H1 (cell line): ENCODE measurements around the gene AVP.

Experiments used
- EZH2 ChIP-seq: fragments of 200-600 bp; sonication (generic); IDR thresholded peaks from 2 replicates; pipeline ENCODE4 v1.7.1; 2012; ENCODE audit warnings: low read depth, mild to moderate bottlenecking, moderate library complexity, low read length, inconsistent platforms; ENCODE audit not compliant: severe bottlenecking
- JUN ChIP-seq: IDR thresholded peaks from 2 replicates; pipeline ENCODE4 v1.6.1; 2011; ENCODE audit warnings: low read depth, mild to moderate bottlenecking, improper control_type of control experiment, low read length
- POLR2A ChIP-seq, 2 experiments: IDR thresholded peaks; 1 replicate in 1 of 2; 2 replicates in 1 of 2; pipeline ENCODE4 v1.6.1; 2011; ENCODE audit warnings: low read depth in 2 of 2, low read length in 2 of 2, mild to moderate bottlenecking in 2 of 2; ENCODE audit errors: control extremely low read depth in 1 of 2
- POLR2AphosphoS5 ChIP-seq: IDR thresholded peaks from 2 replicates; pipeline ENCODE4 v1.6.1; 2011; ENCODE audit warnings: low read depth, low read length
- RAD21 ChIP-seq, 2 experiments: IDR thresholded peaks in 1 of 2; conservative IDR thresholded peaks in 1 of 2; 2 replicates each; pipeline ENCODE4 v1.6.1; 2011; ENCODE audit warnings: low read depth in 2 of 2, low read length in 2 of 2, improper control_type of control experiment in 1 of 2, inconsistent platforms in 1 of 2, mild to moderate bottlenecking in 1 of 2, moderate library complexity in 1 of 2
- SP1 ChIP-seq: IDR thresholded peaks from 2 replicates; pipeline ENCODE4 v1.6.1; 2011; ENCODE audit warnings: low read depth, low read length
- ZNF274 ChIP-seq: IDR thresholded peaks from 2 replicates; pipeline ENCODE4 v1.7.0; 2012; ENCODE audit warnings: low read length, borderline replicate concordance; ENCODE audit errors: extremely low read depth
- TF ChIP-seq, protein P1 (sequence below), 3 experiments: IDR thresholded peaks; 1 replicate in 2 of 3; 2 replicates in 1 of 3; pipeline versions ENCODE4 v1.5.1 to v1.6.1; 2011; ENCODE audit warnings: low read length in 3 of 3, mild to moderate bottlenecking in 3 of 3, inconsistent platforms in 2 of 3, low read depth in 1 of 3, moderate library complexity in 1 of 3; ENCODE audit not compliant: insufficient read depth in 1 of 3; ENCODE audit errors: control extremely low read depth in 1 of 3

DNA sequence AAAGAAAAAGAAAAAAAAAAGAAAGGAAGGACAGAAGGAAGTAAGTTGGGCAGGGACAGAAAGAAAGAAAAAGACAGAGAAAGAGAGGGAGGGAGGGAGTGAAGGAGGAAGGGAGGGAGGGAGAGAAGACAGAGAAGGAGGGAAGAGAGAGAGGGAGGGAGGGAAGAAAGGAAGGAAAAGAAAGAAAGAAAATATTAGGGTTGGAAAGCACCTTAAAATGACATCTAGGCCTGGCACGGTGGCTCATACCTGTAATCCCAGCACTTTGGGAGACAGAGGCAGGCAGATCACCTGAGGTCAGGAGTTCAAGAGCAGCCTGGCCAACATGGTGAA, 42.0 kb upstream of the AVP start:
- no peak for TF ChIP-seq POLR2A (IDR thresholded peaks at IDR 0.05; ENCODE audit: control extremely low read depth in 1 of 2, low read depth in 2 of 2, low read length in 2 of 2)
- TF ChIP-seq ZNF274: no peak
- TF ChIP-seq, protein P1, sequence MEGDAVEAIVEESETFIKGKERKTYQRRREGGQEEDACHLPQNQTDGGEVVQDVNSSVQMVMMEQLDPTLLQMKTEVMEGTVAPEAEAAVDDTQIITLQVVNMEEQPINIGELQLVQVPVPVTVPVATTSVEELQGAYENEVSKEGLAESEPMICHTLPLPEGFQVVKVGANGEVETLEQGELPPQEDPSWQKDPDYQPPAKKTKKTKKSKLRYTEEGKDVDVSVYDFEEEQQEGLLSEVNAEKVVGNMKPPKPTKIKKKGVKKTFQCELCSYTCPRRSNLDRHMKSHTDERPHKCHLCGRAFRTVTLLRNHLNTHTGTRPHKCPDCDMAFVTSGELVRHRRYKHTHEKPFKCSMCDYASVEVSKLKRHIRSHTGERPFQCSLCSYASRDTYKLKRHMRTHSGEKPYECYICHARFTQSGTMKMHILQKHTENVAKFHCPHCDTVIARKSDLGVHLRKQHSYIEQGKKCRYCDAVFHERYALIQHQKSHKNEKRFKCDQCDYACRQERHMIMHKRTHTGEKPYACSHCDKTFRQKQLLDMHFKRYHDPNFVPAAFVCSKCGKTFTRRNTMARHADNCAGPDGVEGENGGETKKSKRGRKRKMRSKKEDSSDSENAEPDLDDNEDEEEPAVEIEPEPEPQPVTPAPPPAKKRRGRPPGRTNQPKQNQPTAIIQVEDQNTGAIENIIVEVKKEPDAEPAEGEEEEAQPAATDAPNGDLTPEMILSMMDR (IDR thresholded peaks at IDR 0.05; ENCODE audit: control extremely low read depth in 1 of 3, insufficient read depth in 1 of 3, low read depth in 1 of 3, low read length in 3 of 3): no peak
- TF ChIP-seq SP1: no peak
- no peak for TF ChIP-seq JUN
- TF ChIP-seq RAD21 (IDR thresholded peaks at IDR 0.05 in 1 of 2, conservative IDR thresholded peaks at IDR 0.05 in 1 of 2; ENCODE audit: low read depth in 2 of 2, low read length in 2 of 2): no peak
- no peak for TF ChIP-seq EZH2
- no peak for TF ChIP-seq POLR2AphosphoS5
